A549 (cell line): ENCODE data around the gene ANKRD33B.

Experiments used
- CBX2 ChIP-seq: fragments of 200-600 bp; sonication (generic); IDR thresholded peaks from 2 replicates; pipeline ENCODE4 v1.6.1; 2016; ENCODE audit warnings: low read depth, mild to moderate bottlenecking, borderline replicate concordance
- FOXS1 ChIP-seq: fragments of 250-450 bp; sonication (Bioruptor Pico); IDR thresholded peaks from 2 replicates; pipeline ENCODE4 v1.5.0; 2020; ENCODE audit warnings: mild to moderate bottlenecking, moderate library complexity
- HDAC2 ChIP-seq: fragments of 200-600 bp; sonication (generic); IDR thresholded peaks from 2 replicates; pipeline ENCODE4 v1.6.1; 2016
- MAFK ChIP-seq: fragments of 450-650 bp; IDR thresholded peaks from 2 replicates; pipeline ENCODE4 v1.6.1; 2014; ENCODE audit not compliant: partially characterized antibody
- MAZ ChIP-seq: fragments of 150-350 bp; IDR thresholded peaks from 2 replicates; pipeline ENCODE4 v1.6.1; 2014; ENCODE audit warnings: antibody characterized with exemption, low read depth, low read length, borderline replicate concordance
- POLR2A ChIP-seq: IDR thresholded peaks from 2 replicates; pipeline ENCODE4 v1.6.1; 2012; ENCODE audit warnings: mild to moderate bottlenecking, low read length
- RARB ChIP-seq: fragments of 250-450 bp; sonication (Bioruptor Pico); IDR thresholded peaks from 2 replicates; pipeline ENCODE4 v1.8.0; 2021; ENCODE audit warnings: mild to moderate bottlenecking, moderate library complexity
- TP53 ChIP-seq: fragments of 250-450 bp; sonication (Bioruptor Pico); IDR thresholded peaks from 2 replicates; pipeline ENCODE4 v1.5.0; 2021; ENCODE audit warnings: mild to moderate bottlenecking, moderate library complexity
- ZC3H11A ChIP-seq: fragments of 450-650 bp; IDR thresholded peaks from 2 replicates; pipeline ENCODE4 v1.6.1; 2014; ENCODE audit warnings: antibody characterized with exemption, mild to moderate bottlenecking
- ZFP36 ChIP-seq: fragments of 450-650 bp; IDR thresholded peaks from 2 replicates; pipeline ENCODE4 v1.6.1; 2014; ENCODE audit warnings: borderline replicate concordance; ENCODE audit not compliant: partially characterized antibody
- TF ChIP-seq, protein P1 (sequence below): fragments of >200 bp; sonication (Bioruptor Twin); formaldehyde crosslinking; IDR thresholded peaks from 3 replicates; pipeline ENCODE4 v1.5.1; 2016
- TF ChIP-seq, protein P2 (sequence below): IDR thresholded peaks from 2 replicates; pipeline ENCODE4 v1.6.1; 2012

DNA sequence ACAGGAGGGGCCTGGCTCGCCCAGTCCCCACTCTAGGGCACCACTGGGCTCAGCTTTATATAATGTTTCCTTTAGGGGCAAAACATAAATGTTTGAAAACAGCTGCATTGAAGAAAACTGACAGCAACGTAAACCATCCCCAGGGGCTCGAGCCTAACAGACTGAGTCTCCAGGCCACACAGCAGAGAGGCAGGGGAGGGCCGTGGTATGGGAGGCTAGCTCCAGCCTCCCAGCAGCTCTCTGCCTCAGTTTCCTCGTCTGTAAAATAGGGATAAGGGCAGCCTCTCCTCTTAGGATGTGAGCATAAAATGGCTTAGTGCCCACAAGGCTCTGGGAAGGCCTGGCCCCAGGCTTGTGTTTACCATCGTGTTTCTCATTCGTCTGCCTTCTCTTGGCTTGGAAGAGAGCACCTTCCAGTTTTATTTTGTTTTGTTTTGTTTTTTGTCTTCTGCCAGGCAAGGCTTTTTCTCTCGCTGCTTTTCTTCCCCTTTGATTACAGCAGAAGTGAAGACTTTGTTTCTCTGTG is 2.7 kb downstream of the ANKRD33B start:
- TF ChIP-seq POLR2A (no peak), FOXS1 (CRISPR knock-in tag) (no peak), ZC3H11A (no peak), ZFP36 (no peak), MAZ (no peak), RARB (CRISPR knock-in tag) (no peak), CBX2 (no peak), TP53 (CRISPR knock-in tag) (no peak), HDAC2 (no peak), MAFK (no peak)
- TF ChIP-seq, protein P1, sequence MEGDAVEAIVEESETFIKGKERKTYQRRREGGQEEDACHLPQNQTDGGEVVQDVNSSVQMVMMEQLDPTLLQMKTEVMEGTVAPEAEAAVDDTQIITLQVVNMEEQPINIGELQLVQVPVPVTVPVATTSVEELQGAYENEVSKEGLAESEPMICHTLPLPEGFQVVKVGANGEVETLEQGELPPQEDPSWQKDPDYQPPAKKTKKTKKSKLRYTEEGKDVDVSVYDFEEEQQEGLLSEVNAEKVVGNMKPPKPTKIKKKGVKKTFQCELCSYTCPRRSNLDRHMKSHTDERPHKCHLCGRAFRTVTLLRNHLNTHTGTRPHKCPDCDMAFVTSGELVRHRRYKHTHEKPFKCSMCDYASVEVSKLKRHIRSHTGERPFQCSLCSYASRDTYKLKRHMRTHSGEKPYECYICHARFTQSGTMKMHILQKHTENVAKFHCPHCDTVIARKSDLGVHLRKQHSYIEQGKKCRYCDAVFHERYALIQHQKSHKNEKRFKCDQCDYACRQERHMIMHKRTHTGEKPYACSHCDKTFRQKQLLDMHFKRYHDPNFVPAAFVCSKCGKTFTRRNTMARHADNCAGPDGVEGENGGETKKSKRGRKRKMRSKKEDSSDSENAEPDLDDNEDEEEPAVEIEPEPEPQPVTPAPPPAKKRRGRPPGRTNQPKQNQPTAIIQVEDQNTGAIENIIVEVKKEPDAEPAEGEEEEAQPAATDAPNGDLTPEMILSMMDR: no peak
- TF ChIP-seq, protein P2, sequence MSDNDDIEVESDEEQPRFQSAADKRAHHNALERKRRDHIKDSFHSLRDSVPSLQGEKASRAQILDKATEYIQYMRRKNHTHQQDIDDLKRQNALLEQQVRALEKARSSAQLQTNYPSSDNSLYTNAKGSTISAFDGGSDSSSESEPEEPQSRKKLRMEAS: no peak
